H4 (cell line): ENCODE results near the gene NCKAP1. TPM values are rescaled to one million over a fixed set of nuclear protein-coding genes. Genes with fewer than 3 reads are reported as not detected.
"Not testable (repeated sequence)": the region's sequence is repeated elsewhere in the genome, so short reads cannot be mapped to it uniquely, and the experiment has no call there.

ENCODE experiments used
- DNase-seq: peaks from one replicate; pipeline ENCODE4 v3.0.0-alpha.2; 2015; ENCODE audit warnings: low spot score
- total RNA-seq: library from RNA; depleted of rRNA; stranded (reverse); fragments of >200 nt; shearing (Covaris generic); gene quantifications from 2 replicates; pipeline ENCODE4 v1.2.3, GENCODE V29; 2014

Gene NCKAP1
- total RNA-seq, 1 experiment from 2014 or later = 110 TPM

DNA sequence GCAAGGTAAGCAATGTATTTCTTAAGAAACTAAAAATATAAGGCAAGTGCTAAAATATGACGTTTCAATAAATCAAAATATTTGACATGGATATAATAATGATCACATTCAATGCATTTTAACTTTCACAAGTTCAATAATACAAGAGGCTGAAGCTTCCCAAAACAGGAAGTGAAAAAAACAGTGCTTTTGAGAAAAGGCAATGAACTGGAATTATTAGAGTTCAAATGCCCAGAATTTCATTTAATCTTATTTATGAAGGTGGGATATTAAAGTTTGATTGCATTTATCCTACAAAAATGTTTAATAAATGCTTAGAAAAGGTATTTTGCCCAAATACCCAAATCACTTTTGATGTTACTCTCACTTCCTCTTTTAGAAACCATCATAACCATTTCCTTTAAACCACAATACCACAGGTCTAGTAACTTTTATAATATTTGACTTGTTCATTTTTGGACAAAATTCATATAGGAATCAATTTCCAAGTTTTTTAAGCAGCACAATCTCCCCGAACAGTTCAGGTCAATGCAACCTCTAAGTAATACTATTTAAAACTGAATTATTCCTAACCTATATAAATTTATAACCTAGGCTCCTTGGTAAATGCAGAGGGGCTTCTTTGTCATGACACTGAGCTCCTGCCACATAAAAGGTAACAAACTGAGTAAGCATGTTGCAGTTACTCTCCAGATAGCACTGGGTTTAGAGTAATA lies 2.1 kb downstream of the NCKAP1 start:
- DNase-seq = no peak

GRCh38 chr2:183035298-183035953 lies 2.8 kb downstream of the NCKAP1 start:
- peak; percentile 24 for DNase-seq

- DNase-seq = peak; percentile 8
Observed at GRCh38 chr2:183034806-183035205, 3.5 kb downstream of the NCKAP1 start.

- DNase-seq = no peak
Observed at GRCh38 chr2:183033951-183034350, 4.3 kb downstream of the NCKAP1 start.

GRCh38 chr2:183031911-183032794 lies 6.1 kb downstream of the NCKAP1 start:
- peak; percentile 16 for DNase-seq

DNA sequence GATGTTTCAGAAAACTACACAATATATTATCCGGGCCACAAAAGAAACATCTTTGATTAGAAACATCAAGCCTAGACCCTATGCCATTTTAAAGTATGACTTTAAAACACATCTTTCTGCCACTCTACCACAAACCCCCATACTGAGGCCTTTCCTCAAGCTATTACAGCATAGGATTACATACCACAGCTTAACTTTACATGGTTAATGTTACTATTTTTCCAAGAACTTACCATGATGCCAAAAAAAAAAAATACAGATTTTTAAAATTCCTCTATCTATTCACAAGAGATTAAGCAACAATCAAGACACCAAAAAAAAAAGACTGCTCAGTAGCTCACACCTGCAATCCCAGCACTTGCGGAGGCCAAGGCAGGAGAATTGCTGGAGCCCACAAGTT lies 9.0 kb downstream of the NCKAP1 start:
- DNase-seq = no peak

DNA sequence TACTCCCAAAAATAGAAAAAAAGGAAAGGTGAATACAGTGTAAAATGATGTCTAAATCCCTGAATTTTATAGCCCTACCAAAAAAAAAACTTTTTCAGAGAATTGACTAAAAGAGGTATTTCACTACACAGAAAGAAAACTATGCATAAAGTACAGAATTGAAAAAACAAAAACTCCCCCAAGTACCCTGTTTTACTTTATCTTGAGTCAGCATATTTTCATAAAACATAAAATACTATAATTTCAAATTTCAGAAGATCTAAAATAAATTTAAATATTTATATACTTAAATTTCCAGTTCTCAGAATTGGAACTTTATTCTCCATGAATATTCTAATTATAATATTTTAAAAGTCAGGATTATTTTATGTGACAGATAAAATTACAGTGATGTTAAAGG lies 10.1 kb downstream of the NCKAP1 start:
- no peak for DNase-seq

GRCh38 chr2:183027443-183027842 lies 10.8 kb downstream of the NCKAP1 start:
- DNase-seq = no peak

DNA sequence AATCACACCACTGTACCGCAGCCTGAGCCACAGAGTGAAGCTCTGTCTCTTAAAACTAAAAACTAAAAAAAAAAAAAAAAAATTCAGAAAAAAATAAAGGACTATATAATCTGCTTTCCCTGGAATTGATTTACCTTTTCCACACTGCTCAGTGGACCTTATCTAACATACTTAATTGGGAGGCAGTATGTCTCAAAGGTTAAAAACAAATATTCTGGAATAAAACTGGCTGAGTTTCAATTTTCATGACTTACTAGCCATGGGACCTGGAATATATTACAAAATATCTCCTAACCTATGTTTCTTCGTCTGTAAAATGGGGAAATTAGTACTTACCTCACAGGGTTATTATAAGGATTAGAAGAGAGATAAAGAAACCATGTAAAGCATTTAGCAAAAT lies 11.8 kb downstream of the NCKAP1 start:
- DNase-seq = no peak

- DNase-seq = no peak
Observed at GRCh38 chr2:183025993-183026392, 12.3 kb downstream of the NCKAP1 start.

DNA sequence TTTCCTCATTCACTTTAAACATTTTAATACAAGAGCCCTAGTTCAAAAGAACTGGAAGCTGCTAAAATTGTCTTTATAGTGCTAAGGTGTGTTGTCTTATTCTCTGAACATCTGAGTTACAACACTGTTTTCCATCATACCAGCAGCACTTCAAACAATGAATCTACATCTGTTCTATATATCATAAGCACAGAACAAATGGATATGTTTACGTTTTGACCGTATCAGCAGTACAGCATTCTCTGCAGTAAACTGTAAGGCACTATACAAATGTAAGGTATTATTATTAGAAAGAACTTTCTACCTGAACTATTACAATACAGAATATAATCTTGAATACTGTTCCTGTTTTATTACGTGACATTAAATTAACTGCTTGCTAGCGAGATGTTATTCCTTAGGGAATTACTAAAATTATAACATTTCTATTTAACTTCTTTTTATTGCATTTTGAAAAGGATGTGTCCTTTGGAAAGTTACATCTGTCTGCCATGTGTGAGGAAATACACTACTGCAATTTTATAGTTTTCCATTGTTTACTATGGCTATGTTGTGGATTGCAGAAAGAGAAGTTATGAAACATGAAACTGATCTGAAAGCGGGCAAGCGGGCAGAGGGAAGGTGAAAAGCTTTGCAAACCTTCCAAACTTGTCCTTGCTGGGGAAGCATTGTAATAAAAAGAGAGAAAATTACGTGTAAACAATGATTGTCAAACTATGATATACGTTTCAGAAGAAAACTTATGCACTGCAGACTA lies 13.7 kb downstream of the NCKAP1 start:
- DNase-seq = no peak

GRCh38 chr2:183022711-183023110 lies 15.5 kb downstream of the NCKAP1 start:
- no peak for DNase-seq

GRCh38 chr2:183021613-183022012 lies 16.6 kb downstream of the NCKAP1 start:
- DNase-seq = no peak

- no peak for DNase-seq
Observed at GRCh38 chr2:183019718-183020442, 18.4 kb downstream of the NCKAP1 start.

DNA sequence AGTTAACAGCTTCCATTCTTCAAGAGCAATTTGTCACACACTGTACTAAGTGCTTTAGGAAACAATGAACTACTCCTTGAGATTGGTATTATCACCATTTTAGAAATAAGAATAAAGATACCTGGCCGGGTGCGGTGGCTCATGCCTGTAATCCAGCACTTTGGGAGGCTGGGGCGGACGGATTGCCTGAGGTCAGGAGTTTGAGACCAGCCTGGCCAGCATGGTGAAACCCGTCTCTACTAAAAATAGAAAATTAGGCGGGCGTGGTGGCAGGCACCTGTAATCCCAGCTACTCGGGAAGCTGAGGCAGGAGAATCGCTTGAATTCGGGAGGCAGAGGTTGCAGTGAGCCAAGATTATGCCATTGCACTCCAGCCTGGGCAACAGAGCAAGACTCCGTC lies 20.4 kb downstream of the NCKAP1 start:
- not testable (repeated sequence) for DNase-seq

DNA sequence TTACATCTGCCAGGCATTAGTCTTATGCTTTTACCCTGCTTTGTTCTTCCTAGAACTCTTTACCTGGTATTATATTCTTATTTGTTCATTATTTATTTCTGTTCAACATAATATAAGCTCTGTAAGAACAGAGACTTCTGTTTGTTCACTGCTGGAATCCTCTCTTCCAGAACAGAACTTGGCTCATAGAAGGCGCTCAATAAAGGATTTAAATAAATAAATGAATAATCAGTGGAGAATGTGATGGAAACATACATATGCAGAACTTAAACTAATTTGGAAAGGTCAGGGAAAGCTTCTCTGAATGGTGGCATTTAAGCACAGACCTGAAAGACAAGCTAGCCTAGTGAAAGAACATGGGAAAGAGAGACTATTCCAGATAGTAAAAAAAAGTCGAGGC lies 24.3 kb downstream of the NCKAP1 start:
- no peak for DNase-seq

- no peak for DNase-seq
Observed at GRCh38 chr2:183011743-183012142, 26.5 kb downstream of the NCKAP1 start.

- DNase-seq = peak; percentile 68
Observed at GRCh38 chr2:183010112-183010511, 28.1 kb downstream of the NCKAP1 start.

GRCh38 chr2:183009249-183009899 lies 28.9 kb downstream of the NCKAP1 start:
- DNase-seq = no peak

GRCh38 chr2:183001948-183002347 lies 36.3 kb downstream of the NCKAP1 start:
- DNase-seq = no peak

DNA sequence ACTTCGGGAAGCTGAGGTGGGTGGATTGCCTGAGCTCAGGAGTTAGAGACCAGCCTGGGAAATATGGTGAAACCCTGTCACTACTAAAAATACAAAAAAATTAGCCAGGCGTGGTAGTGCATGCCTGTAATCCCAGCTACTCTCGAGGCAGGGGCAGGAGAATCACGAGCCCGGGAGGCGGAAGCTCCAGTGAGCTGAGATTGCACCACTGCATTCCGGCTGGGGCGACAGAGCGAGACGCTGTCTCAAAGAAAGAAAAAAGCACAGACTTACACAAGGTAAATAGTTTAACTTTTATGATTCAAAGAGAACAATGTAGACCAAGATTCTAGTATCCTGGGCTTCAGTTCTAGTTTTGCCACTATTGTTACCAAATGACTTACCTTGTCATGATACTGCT lies 37.4 kb downstream of the NCKAP1 start:
- DNase-seq = no peak
